GM19455 (cell line): ENCODE measurements around the gene SSH2.
"Not testable (repeated sequence)": the region's sequence is repeated elsewhere in the genome, so short reads cannot be mapped to it uniquely, and the experiment has no call there.

Source experiments
- ATAC-seq: cut with Tn5 transposase; IDR thresholded peaks from one replicate; pipeline ENCODE4 v1.9.1; 2021; ENCODE audit not compliant: unreplicated experiment

Gene SSH2

DNA sequence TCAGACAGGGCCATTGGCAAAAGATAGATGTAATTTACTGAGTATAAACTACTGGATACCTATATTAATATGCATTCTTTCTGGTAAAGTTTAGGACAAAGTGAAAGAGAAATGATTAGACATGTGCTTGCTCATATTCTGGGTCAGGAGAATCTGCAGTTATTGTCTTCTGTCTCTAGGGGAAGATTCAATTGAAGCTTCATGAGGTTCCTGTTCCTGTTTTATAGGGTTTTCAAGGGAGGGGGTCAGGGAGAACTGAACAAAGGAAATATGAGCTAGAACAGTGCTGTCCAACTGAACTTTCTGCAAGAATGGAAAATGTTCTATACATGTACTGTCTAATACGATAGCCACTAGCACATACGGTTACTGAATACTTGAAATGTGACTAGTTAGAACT, 248.0 kb downstream of the SSH2 start:
- no peak for ATAC-seq

DNA sequence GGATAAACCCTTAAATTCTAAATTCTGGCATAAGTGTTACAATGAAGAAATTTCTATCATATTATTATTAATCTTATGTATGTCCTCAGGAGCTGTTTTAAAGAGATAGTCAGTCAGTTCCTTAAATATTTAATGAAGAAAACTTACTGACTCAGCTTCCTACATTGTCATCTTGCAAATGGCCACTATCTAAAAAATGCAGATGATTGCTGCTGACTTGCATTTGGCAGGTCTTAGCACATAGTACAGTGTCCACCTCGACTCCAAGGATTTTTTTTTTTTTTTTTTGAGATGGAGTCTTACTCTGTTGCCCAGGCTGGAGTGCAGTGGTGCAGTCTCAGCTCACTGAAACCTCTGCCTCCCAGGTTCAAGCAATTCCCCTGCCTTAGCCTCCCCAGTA, 252.2 kb downstream of the SSH2 start:
- ATAC-seq = no peak

DNA sequence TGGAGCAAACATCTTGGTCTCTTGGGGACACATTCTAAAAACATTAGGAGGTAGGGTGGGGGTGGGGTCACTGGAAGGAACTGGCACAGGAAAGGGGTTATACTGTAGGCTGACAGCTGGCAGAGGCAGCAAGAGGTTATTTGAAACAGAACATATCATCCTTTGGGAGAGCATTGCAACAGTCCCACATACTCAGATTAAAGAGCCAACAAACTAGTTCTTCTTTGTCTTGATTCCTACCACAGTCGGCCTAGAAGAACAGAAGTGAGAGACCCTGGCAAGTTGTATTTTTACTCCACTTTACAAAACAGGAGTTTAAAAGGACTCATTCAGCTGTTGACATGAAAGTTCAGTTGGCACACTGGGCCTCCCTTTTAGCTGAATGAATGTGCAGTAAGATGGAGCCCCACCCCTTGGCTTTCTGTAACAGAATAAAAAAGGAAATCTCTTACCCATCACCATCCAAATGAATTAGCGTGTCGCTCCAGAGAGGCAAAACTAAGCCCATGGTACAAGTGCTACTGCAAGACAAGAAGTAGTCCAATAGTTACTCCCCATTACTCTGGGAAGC, 252.7 kb downstream of the SSH2 start:
- no peak for ATAC-seq

DNA sequence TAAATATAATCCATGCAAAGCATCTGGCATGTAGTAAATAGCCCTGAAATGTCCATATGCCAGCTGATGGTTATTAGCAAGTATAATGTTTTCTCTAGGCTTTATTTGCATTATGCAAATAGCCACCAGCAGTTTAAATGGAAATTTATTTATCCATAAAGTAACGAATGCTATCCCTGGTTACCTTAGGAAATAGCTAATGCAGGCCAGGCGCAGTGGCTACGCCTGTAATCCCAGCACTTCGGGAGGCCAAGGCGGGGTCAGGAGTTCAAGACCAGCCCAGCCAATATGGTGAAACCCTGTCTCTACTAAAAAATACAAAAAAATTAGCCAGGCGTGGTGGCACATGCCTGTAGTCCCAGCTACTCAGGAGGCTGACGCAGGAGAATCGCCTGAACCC, 254.1 kb downstream of the SSH2 start:
- ATAC-seq = not testable (repeated sequence)

DNA sequence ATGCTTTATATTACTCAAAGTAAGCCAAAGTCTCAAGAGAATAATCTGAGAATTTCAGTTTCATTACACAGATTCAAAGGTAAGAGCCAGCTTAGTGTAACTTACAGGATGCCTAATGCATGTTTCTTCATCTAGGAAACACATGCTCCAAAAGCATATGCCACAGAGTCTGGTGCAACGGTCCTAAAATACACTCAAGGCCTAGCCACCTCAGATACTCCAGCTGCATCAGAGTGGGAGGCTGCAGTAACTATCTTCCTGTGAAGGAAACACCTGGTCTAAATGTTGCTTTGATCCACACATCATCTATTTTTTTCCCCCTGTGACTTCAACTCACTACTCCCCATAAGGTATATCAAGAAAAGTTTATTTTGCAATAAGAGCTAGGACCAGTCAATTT, 255.7 kb downstream of the SSH2 start:
- no peak for ATAC-seq

- no peak for ATAC-seq
Observed at GRCh38 chr17:29671661-29672060, 258.4 kb downstream of the SSH2 start.

DNA sequence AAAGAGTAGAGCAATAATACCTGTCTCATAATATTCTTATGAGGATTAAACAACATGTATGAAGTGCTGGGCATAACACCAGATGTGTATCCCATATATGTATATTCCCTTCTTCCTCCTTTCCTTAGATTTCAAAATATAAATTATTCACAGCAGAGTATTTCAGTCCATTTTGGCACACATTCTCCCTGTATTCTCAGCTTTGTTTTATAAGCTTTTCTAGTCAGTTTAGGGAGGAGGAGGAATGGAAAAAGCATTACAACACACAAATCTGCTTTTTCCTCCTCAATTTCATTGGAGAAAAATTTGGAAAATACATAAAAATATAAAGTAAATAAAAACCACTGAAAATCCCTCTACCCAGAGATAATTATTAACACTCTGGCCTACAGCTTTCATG, 260.8 kb downstream of the SSH2 start:
- no peak for ATAC-seq

DNA sequence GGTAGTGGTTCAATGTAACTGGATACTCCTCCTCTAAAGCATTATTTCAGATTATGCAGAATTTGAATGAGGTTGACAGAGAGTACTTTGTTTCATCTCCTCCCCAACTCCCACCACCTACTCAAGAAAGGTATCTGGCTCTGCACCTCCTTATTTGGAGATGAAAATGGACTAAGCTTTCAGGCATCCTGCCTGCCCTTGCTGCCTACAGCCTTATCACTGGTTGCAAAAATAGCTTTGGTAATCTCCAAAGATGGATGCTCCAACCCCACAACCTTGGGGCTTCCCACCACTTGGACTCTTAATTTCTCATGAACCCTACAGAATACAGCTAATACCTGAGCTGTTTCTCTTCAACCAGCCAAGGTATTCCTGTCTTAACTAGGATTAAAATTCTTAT, 262.1 kb downstream of the SSH2 start:
- no peak for ATAC-seq

DNA sequence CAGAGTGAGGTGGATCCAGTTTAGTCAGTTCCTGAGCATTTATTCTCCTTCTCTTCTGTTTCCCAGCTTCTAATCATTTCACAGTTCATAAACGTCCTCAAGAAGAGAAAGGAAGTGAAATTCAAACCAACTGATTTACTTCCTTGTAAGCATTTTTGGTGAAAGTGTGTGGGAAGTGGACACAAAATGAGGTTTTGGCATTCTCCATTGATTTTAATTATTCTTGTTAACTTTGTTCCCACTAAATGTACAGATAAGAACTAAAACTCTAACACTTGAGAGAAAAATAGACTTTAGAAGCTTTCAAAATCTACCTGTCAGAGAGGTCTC, 264.6 kb downstream of the SSH2 start:
- ATAC-seq = no peak

- no peak for ATAC-seq
Observed at GRCh38 chr17:29664743-29665480, 265.1 kb downstream of the SSH2 start.

GRCh38 chr17:29663155-29663554, 266.9 kb downstream of the SSH2 start:
- no peak for ATAC-seq

DNA sequence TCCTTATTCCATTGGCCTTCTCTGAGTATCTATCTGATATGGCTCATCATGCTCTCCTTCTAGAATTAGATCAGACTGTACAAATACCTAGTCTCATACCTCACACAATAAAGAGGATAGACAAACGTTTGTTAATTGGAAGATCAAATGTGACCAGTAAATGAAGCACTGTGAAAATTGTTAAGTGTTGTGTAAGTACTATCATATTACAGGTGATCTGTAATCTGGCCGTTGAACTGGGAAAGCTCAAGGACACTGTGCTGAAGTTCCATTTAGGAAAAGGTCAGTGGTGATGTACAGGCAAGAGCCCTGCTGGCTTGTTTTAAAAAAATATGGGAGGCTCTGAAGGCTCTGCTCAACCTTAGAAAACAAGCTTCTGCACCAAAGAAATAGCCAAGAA, 268.8 kb downstream of the SSH2 start:
- no peak for ATAC-seq

- no peak for ATAC-seq
Observed at GRCh38 chr17:29659155-29659554, 270.9 kb downstream of the SSH2 start.

GRCh38 chr17:29655323-29655722, 274.7 kb downstream of the SSH2 start:
- ATAC-seq = no peak

DNA sequence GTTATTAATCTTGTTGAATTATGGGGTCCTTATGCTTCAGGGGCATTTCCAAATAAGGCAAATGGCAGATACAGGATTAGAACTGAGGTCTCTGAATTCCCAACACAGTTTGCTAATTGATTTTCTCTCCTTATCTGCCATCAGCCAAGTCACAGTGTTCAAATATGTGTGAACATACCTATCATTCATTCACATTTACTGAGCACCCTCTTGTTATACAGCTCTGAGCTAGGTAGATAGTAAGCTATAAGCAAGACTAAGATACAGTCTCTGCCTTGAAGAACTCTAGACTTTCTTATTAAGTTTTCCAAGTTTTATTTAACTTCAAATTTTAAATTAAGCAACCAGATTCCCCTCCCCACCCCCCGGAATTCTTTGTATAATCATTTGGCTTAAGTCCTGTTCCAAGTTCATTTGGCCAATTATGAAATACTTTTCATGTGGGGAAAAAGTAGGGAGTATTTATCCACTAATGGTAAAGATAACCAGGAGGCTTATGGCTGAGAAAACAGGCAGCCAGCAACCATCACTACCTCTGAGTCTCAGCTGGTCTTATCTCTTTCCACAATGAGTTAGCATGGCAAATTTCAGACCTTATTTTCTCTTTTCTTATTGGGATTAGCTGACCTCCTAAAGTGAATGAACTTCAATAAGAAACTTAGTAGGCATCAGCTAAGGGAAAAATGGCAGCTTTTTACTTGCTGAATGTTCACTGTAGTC, 275.9 kb downstream of the SSH2 start:
- ATAC-seq = no peak

GRCh38 chr17:29652976-29653375, 277.1 kb downstream of the SSH2 start:
- ATAC-seq = no peak

DNA sequence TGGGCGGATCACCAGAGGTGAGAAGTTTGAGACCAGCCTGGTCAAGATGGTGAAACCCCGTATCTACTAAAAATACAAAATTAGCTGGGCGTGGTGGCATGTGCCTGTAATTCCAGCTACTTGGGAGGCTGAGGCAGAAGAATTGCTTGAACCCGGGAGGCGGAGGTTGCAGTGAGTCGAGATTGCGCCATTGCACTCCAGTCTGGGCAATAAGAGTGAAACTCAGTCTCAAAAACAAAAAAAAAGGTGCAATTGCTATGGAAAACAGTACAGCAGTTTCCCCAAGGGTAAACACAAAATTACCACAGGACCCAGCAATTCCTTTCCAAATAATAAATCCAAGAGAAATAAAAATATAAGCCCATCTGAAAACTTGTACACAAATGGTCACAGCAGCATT, 278.1 kb downstream of the SSH2 start:
- ATAC-seq = not testable (repeated sequence)

DNA sequence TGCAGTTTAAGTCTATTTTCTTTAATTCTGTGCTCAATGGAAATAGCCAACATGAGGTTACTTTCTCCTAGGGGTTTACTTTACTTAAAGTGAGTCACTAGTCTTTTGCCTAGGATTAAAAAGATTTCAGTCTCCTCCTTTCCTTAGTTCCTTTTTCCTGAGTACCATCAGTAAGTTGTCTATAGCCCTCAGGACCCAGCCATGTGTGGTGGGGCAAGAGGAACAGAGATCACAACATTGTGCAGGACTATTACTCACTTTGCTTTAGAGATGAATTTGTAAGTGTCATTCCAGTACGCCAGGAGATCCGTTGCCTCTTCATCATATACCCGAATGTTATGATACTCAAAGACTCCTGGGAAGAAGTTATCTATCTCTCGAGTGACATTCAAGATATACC, 279.6 kb downstream of the SSH2 start:
- no peak for ATAC-seq

GRCh38 chr17:29649359-29649758, 280.7 kb downstream of the SSH2 start:
- ATAC-seq = no peak

GRCh38 chr17:29648005-29648404, 282.0 kb downstream of the SSH2 start:
- ATAC-seq = no peak

- no peak for ATAC-seq
Observed at GRCh38 chr17:29645515-29646051, 284.4 kb downstream of the SSH2 start.

GRCh38 chr17:29643817-29644160, 286.2 kb downstream of the SSH2 start:
- no peak for ATAC-seq
